Measurements from ENCODE around the gene LRP1B.

DNA sequence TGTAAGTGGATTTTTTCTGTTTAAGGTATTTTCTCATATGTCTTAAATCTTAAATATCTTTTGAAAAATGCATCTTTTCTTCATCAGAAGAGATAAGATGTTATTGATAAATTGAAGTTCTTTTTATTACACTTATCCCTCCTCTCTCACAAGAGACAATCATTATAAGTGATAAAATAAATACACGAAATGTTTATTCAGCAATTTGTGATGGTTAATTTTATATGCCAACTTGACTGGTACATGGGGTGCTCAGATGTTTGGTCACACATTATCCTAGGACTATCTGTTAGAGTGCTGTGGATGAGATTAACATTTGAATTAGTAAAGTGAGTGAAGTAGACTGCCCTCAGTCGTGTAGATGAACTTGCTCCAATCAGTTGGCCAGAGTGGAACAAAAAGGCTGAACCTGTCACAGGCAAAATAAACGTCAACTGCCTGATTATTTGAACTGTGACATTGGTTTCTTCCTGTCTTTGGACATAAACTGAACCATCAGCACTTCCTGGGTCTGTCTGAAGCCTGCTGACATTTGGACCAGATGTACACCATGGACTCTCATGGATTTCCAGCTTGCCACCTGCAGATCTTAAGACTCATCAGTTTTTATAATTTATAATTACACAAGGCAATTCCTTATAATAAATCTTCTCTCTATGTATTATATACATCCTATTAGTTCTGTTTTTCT is 1126.7 kb downstream of the LRP1B start:
- TF ChIP-seq, protein P1, sequence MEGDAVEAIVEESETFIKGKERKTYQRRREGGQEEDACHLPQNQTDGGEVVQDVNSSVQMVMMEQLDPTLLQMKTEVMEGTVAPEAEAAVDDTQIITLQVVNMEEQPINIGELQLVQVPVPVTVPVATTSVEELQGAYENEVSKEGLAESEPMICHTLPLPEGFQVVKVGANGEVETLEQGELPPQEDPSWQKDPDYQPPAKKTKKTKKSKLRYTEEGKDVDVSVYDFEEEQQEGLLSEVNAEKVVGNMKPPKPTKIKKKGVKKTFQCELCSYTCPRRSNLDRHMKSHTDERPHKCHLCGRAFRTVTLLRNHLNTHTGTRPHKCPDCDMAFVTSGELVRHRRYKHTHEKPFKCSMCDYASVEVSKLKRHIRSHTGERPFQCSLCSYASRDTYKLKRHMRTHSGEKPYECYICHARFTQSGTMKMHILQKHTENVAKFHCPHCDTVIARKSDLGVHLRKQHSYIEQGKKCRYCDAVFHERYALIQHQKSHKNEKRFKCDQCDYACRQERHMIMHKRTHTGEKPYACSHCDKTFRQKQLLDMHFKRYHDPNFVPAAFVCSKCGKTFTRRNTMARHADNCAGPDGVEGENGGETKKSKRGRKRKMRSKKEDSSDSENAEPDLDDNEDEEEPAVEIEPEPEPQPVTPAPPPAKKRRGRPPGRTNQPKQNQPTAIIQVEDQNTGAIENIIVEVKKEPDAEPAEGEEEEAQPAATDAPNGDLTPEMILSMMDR (IDR thresholded peaks at IDR 0.05; ENCODE audit: low read length), result no peak
- TF ChIP-seq EZH2 (IDR thresholded peaks at IDR 0.05; ENCODE audit: borderline replicate concordance, low read length), result no peak
